Measurements from ENCODE around the gene DMRTA2. TPM values are rescaled to one million over a fixed set of nuclear protein-coding genes. Genes with fewer than 3 reads are reported as not detected.
A peak's percentile ranks its signal among the peaks of the same experiment; 100 is the strongest.

The DMRTA2 gene
- not detected in 2 replicates for total RNA-seq (2021; fragmentation: NEBNext Ultra II Directional; extraction: Animal tissue kit (Norgen Biotek cat#: 25700))
- polyA plus RNA-seq (2011; rRNA removed), result 0.03 TPM in 1 of 2 replicates, not detected in the other
- polyA plus RNA-seq (2011; cell fraction: cytosol; rRNA removed), result 0.03 TPM
- polyA plus RNA-seq (2011; cell fraction: nucleus; rRNA removed), result not detected
- polyA plus RNA-seq (2012, experiment 1 of 2), result 0.05 TPM in 1 of 4 replicates, not detected in the others
- polyA plus RNA-seq (2012, experiment 2 of 2), result not detected
- 0.02 TPM for polyA plus RNA-seq (2013, experiment 1 of 2)
- polyA plus RNA-seq (2013, experiment 2 of 2), result 0.02 TPM
- not detected in 2 replicates for polyA minus RNA-seq (2011; rRNA and poly(A)+ RNA removed)
- polyA minus RNA-seq (2011; cell fraction: cytosol; rRNA and poly(A)+ RNA removed), result not detected
- not detected for polyA minus RNA-seq (2011; cell fraction: nucleus; rRNA and poly(A)+ RNA removed)
- long read RNA-seq, experiment 1, result 0 reads
- long read RNA-seq, experiment 2, result 0 reads

GRCh38 chr1:50422946-50423669 is at the start of gene DMRTA2:
Gene DMRTA2, minus strand, starts transcription at chr1:50423443. Its CDS starts 1,907 bp downstream, at chr1:50421536.
- Histone ChIP-seq H3K27ac (ENCODE audit: low read depth, low read length) (no peak within 1 kb of the TSS), H3K18ac (ENCODE audit: extremely low read depth, low read length) (no peak within 1 kb of the TSS), H4K5ac (ENCODE audit: insufficient read length, low read depth, low read length) (no peak within 1 kb of the TSS), H3K56ac (replicated peaks; ENCODE audit: insufficient read length, low read depth, low read length) (no peak within 1 kb of the TSS), H3K9ac (replicated peaks in 1 of 4; ENCODE audit: extremely low read depth in 1 of 4, low read depth in 3 of 4, low read length in 3 of 4) (no peak within 1 kb of the TSS), H2BK15ac (ENCODE audit: low read length) (no peak within 1 kb of the TSS), H3K36me3 (ENCODE audit: control insufficient read depth in 2 of 4, insufficient read depth in 4 of 4, low read length in 3 of 4) (peaks cover 0 to 13% (median 0%) of the 10 kb centered on the region in 4 experiments; a peak in 1 of 8 replicates), H2AK5ac (ENCODE audit: low read depth, low read length) (no peak within 1 kb of the TSS), H3K9me3 (ENCODE audit: insufficient read depth in 2 of 2, low read depth in 1 of 2, low read length in 1 of 2) (no peaks in the 10 kb centered on the region; a peak in 1 of 4 replicates), H2BK20ac (ENCODE audit: low read length) (no peak within 1 kb of the TSS), H2AFZ (ENCODE audit: low read length) (no peak within 1 kb of the TSS), H3K14ac (ENCODE audit: insufficient read length) (no peak within 1 kb of the TSS), H3K4me2 (ENCODE audit: insufficient read depth in 1 of 2, low read depth in 2 of 2, low read length in 2 of 2) (peak within 1 kb of the TSS; percentile 73 to 74), H3K4me3 (ENCODE audit: extremely low read depth in 1 of 4, insufficient read depth in 2 of 4, low read depth in 3 of 4, low read length in 4 of 4) (peak within 1 kb of the TSS; percentile 20 to 56 (median 34)), H3K23me2 (ENCODE audit: low read depth, low read length) (peaks cover 14% of the 10 kb centered on the region; the same call in 1 of the 2 replicates), H2BK12ac (ENCODE audit: low read depth, low read length) (0 out of 2 replicates have a peak within 1 kb of the TSS, but pooled peaks have one; percentile 27), H3K23ac (ENCODE audit: insufficient read length) (no peak within 1 kb of the TSS), H3K4ac (replicated peaks; ENCODE audit: insufficient read length, low read depth, low read length) (no peak within 1 kb of the TSS), H4K8ac (ENCODE audit: extremely low read depth, insufficient read depth, low read length) (peak within 1 kb of the TSS; percentile 43; the same call in 1 of the 2 replicates), H4K20me1 (replicated peaks in 1 of 2; ENCODE audit: control insufficient read depth in 1 of 2, insufficient read depth in 2 of 2, low read length in 2 of 2) (peaks cover 15 to 43% of the 10 kb centered on the region in 2 experiments), H2BK5ac (ENCODE audit: low read depth, low read length) (no peak within 1 kb of the TSS), H3K79me1 (ENCODE audit: low read depth, low read length) (no peaks in the 10 kb centered on the region), H3K27me3 (replicated peaks in 1 of 4; ENCODE audit: control insufficient read depth in 3 of 4, extremely low read depth in 1 of 4, insufficient read depth in 3 of 4, low read length in 3 of 4) (peaks cover 99 to 100% (median 99%) of the 10 kb centered on the region in 4 experiments), H3K79me2 (ENCODE audit: control insufficient read depth in 1 of 2, insufficient read depth in 2 of 2, low read length in 2 of 2) (no peaks in the 10 kb centered on the region), H3K4me1 (replicated peaks in 1 of 4; ENCODE audit: control insufficient read depth in 3 of 4, insufficient read depth in 4 of 4, low read length in 3 of 4) (peaks cover 6 to 32% (median 18%) of the 10 kb centered on the region in 4 experiments; a peak in 6 of 7 replicates), H4K91ac (replicated peaks; ENCODE audit: insufficient read length, low read length) (no peak within 1 kb of the TSS), H2BK120ac (replicated peaks; ENCODE audit: low read depth, low read length) (no peak within 1 kb of the TSS)
- DNase-seq (ENCODE audit: low read depth in 1 of 2, low spot score in 2 of 2) (peak in 1 of 2 experiments; percentile 87), FAIRE-seq (no peak)
- POLR2A ChIA-PET (ENCODE audit: partially characterized antibody), result interaction anchor here (0.8 to 0.9 kb wide), 2 partner anchors 239 to 282 kb away, joined by 3 read pairs; no protein-coding TSS in a partner anchor
- CTCF ChIA-PET (ENCODE audit: partially characterized antibody), result interaction anchor here (0.8 to 7.4 kb wide), 9 partner anchors 8 to 281 kb away, joined by 3 to 32 read pairs (median 4); no protein-coding TSS in a partner anchor
- whole genome bisulfite sequencing, 2 experiments (ENCODE audit: extremely low coverage in 1 of 2, insufficient coverage in 1 of 2, insufficient read length in 1 of 2, insufficient replicate concordance in 2 of 2, low coverage in 1 of 2, low lambda C conversion rate in 2 of 2, missing lambda C conversion rate in 1 of 2), result 2% methylated on average over 52 of the region's 61 CpGs; no CpG with 5 or more reads in 1 of the 2 experiments
- 0 out of 2 replicates have a peak, but pooled peaks have one; percentile 16 for TF ChIP-seq SP1 (IDR thresholded peaks at IDR 0.05; ENCODE audit: low read depth, low read length)
- TF ChIP-seq CHD1 (IDR thresholded peaks at IDR 0.05; ENCODE audit: low read depth, low read length), result no peak
- TF ChIP-seq E2F6 (IDR thresholded peaks at IDR 0.05), result peak; percentile 51; the same call in 1 of the 2 replicates
- no peak for TF ChIP-seq JUND (IDR thresholded peaks at IDR 0.05; ENCODE audit: low read length)
- no peak for TF ChIP-seq SRF (IDR thresholded peaks at IDR 0.05; ENCODE audit: low read depth, low read length)
- TF ChIP-seq RNF2 (IDR thresholded peaks at IDR 0.05; ENCODE audit: borderline replicate concordance, low read depth, low read length, missing control alignments, poor library complexity, severe bottlenecking), result peak; percentile 16
- no peak for TF ChIP-seq BRCA1 (IDR thresholded peaks at IDR 0.05; ENCODE audit: low read depth, low read length)
- TF ChIP-seq RXRA (IDR thresholded peaks at IDR 0.05; ENCODE audit: insufficient read depth, low read depth, low read length), result no peak
- no peak for TF ChIP-seq ZNF274 (IDR thresholded peaks at IDR 0.05; ENCODE audit: borderline replicate concordance, extremely low read depth, low read length)

Data from H1 (cell line).